CD4-positive, alpha-beta T cell treated with Interleukin-15 for 1 hour (primary cell): ENCODE measurements around the gene USP49.

ENCODE experiments used
- DNase-seq: peaks from one replicate; pipeline ENCODE4 v3.0.0-alpha.2; 2020

USP49 gene

DNA sequence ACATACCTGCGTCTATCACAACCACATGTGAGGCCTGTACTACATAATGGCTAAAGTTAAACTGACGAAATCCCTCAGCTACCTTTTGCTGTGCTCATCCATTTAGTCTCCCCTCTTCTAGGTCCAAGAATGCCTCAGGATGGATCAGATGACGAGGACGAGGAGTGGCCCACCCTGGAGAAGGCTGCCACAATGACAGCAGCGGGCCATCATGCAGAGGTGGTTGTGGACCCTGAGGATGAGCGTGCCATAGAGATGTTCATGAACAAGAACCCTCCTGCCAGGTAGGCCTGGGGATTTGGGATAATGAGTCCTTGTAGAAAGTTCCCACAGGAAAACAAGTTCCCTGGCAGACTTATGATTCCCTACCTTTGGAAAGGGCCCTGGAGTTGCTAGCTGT, 32.1 kb upstream of the USP49 start:
- DNase-seq, result no peak

GRCh38 chr6:41922154-41922553, 27.0 kb upstream of the USP49 start:
- DNase-seq, result no peak

- no peak for DNase-seq
Measured at GRCh38 chr6:41921712-41921998, 26.5 kb upstream of the USP49 start.

DNA sequence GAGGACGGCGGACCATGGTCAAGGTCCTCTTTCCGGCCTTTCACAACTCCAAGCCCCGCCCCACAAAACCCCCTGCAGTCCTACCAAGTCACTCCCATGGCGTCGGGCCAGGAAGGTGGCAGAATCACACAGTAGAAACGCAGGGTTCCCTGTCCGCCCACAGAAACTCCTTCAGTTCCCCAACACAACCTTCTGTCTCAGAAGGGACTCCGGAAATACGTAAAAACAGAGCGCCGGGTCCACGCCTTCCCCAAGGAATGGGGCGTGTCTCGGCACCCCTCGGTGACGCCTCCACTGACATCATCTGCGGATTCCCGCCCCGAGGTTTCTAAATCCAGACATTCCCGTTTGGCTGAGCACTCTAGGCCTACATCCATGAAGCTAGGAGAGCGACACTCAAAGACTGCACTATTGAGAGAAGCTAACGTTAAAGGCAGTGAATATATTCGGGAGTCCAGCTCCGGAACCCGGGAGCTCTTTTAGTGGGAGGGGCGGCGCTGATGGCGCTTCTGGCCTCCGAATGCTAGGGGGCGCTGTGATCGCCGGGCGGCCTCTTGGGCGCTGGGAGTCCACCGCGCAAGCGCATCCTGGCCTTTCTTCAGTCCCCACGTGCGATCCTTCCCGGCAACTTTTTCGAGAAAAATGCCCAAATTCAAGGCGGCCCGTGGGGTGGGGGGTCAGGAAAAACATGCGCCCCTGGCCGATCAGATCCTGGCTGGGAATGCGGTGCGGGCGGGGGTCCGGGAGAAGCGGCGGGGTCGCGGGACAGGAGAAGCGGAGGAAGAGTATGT, 25.9 kb upstream of the USP49 start, which contains the start of the genes BYSL and MED20:
Gene BYSL (plus strand): TSS at position 579 of the 791 bp plus-strand sequence. CDS start 64 bp downstream, at position 643.
Gene MED20 (minus strand): TSS at position 219 of the 791 bp plus-strand sequence. CDS start 121 bp downstream, at position 98.
- DNase-seq, result peak; percentile 92

- DNase-seq, result no peak
Measured at GRCh38 chr6:41917528-41917927, 22.4 kb upstream of the USP49 start.

DNA sequence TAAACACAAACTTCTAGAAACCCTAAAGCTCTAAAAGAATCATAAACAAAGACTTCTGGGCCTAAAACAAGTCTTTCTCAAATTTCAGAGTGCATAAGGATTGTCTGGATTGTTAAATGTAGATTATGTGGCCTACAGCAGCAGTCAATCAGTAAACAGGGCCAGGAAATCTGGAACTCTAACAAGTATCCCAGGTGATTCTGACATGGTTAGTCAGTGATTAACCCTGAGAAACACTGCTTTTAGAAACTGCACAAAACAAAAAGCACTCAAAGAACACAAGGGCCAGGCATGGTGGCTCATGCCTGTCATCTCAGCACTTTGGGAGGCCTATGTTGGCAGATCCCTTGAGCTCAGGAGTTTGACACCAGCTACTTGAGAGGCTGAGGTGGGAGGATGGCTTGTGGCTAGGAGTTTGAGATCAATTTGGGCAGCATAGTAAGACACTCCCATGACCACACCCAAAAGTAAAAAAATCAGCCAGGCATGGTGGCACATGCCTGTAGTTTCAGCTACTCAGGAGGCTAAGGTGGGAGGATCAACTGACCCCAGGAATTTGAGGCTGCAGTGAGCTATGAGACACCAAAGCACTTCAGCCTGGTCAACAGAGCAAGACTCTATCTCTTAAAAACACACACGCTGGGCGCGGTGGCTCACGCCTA, 19.8 kb upstream of the USP49 start:
- no peak for DNase-seq

- DNase-seq, result no peak
Measured at GRCh38 chr6:41914343-41914742, 19.2 kb upstream of the USP49 start.

DNA sequence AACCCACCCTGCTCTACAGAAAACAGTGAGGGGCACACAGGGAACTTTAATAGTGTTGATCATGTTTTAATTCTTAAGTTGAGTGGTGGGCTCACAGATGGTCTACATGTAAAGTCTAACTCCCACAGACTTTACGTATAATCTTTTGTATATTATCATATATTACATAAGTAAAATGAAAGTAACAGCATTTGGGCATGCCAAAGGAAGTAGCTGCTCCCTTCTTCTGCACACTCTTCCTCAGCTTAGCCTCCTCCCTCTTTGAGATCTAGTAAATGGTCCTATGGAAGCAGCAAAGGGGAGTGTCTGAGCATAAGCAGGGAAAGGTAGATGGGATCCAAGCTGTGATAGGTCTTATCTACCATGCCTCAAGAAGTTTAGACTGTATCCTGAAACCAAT, 14.6 kb upstream of the USP49 start:
- no peak for DNase-seq

DNA sequence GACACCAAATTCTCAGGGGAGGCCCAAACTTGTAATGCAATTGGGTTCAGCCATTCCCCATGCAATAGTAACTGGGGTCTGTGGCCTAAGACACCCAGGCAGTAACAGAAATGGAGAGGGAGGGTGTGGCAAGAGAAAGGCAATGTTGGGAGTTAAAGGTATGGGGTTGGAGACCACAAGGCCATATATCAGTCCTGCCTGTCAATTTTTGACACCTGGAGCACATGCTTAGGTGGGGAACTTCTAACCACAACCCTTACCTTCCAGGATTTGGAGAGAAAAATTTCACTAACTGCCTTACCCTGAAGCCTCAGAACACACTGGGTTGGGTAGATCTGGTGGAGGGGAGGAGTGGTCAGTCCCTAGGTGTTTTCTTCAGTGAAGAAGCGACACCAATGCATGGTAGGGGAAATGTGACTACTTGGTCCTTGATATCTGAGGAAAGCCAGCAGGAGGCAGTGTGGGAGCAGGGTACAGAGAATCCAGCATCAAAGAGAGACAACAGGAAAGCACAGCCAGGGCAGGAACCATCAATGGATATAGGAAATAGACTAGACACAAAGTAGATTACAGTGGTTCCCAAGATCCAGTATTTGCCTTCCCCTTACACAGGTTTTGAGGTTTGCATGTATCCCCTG, 6.8 kb upstream of the USP49 start:
- DNase-seq, result peak; percentile 68

DNA sequence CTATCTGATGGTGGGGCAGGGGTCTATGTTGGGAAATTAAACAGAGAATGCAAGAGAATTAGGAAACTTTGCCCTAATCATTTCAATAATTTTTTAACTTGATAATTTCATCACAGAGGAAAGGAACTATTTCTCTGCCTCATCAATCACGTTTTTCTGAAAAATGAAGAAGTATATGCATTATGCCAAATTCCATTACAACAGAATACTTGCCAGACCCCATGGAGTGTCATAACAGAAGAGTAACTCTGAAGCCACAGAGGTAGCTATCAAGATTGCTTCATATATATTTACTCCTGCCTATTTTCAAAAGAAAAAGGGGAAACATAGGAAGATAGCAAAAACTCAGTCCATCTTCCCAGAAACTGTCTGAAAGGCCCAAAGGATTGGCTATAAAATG, 5.7 kb upstream of the USP49 start:
- no peak for DNase-seq

DNA sequence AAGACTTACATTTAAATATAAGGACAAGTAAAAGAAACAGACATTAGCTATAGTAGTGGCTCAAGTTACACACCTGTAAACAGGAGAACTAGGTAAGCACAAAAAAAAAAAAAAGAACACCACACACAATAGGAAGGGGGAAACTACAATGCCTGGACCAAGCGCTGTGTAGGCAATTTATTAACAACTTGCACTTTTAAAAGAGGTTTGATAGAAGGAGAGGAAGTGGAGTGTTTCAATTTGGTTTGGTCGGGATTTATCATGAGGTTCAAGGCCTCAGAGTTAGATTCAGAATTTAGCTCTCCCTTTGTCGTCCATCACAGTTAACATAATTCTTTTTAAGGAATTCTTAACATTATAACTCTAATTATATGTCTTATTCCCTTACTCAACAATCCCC, 1.1 kb upstream of the USP49 start:
- DNase-seq, result no peak

DNA sequence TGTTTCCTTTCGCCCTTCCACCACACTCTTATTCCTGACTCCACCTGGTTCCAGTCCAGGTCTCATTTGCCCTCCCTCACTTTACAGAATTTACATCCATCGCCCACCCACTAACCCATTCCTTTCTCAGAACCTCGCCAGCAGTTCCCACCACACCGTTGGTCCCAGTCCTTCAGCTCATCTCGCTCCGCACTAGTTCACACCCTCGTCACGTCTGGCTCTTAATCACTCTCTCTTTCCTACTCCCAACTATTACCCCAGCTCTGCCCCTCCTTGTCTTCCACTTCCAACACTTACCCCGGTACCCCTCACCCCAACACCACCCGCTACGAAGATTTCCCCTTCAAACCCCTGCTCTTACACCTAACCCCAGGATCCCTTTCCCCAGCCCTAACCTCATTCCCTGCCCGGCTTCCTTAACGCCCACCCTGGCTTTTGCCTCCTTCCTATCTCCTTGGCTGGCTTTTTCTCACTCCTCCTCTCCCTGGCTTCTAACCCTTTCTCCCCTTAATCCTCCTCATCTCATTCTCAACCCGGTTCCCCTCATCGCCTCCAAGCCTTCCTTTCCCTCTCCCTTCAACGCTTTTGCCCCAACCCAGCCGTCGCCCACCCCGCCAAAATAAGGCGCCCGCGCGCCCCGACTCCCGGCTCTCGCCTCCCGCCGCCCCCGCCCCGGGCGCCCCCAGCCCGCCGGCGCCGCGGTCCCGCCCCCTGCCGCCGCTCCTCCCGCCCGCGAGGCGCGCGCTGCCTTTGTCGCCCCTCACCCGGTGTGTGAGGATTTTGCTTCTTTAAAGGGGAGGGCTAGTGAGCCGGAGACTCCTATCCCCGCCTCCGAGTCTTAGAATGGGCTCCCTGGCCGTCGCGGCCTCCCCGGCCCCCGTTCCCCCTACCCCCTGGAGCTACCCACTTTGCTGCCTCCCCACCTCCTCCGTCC, 542 bp downstream of the USP49 start:
- DNase-seq, result no peak

DNA sequence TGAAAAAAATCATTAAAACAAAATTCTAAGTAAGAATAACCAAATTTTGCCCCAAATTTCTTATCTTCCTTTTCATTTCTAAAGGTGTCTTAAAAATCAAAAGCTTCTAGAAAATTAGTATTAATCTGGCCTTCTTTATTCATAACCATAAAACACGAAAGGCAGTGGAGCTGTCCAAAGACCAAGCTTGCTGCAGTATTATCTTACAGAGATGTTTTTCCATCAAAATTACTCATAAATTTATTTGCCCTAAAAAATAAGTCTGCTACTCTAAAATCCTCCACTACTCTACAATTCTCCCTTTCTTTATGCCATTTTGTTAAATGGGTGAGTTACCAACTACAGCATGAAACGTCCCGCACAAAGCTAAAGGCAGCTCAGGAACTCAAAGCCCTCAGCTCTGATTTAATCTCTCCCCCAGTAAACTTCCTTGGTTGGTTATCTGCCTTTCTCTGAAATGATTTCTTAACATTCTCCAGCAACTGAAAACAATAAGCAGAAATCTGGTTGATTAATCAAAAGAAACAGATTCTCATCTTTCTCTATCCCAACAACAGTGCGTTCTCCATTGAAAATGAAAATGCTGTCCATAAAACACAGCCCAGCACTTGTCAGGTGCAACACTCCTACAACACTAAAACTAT, 2.1 kb downstream of the USP49 start:
- DNase-seq, result no peak

DNA sequence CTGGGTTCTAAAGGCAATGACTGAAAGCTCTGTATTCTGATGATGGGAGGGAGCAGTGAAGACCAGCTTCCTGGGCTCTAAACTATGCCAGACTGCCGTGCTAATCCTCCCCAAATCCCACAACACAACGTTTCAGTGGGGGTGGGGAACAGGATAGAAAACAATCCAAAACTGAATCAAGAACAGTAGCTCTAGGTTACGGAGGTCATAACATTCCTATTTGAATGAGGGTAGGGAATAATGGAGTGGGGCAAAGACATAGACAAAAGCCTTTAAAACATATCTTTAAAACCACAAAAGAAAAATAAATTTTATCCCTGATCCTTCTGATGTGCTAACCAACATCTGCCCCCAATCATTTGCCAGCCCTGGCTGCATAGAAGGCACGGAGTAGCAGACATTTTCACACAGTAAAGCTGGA, 7.8 kb downstream of the USP49 start:
- no peak for DNase-seq

DNA sequence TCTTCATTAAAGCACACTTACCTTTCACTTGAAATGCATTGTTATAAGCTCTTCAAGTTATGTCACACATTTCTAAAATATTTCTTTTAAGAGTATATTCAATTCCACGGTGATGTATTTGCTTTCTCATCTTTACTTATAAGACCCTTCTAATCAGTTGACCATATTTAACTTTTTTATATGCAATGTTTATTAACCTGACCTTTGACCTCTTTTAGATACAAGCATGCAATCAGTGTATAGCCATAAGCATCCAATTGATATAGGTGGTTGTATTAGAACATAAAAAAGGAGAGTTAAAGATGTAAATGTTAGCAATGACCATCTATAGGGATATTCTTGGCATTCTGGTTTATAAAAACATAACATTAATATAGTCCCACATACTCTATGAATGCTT, 9.2 kb downstream of the USP49 start:
- no peak for DNase-seq

- DNase-seq, result no peak
Measured at GRCh38 chr6:41884957-41885356, 10.2 kb downstream of the USP49 start.

- no peak for DNase-seq
Measured at GRCh38 chr6:41881506-41881905, 13.7 kb downstream of the USP49 start.

DNA sequence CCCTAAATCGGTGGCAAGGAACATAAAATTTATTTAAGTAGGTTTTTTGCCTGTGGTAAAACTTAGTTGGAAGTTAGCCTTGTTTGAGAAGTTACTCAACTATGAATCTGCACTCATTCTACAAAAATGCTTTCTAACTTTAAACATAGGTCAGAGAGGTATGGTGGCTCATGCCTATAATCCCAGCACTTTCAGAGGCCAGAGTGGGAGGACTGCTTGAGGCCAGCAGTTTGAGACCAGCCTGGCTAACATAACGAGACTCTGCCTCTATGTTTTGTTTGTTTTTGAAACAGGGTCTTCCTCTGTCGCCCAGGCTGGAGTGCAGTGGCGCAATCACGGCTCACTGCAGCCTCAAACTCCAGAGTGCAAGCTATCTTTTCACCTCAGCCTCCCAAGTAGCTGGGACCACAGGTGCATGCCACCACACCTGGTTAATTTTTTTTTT, 16.2 kb downstream of the USP49 start:
- DNase-seq, result no peak

DNA sequence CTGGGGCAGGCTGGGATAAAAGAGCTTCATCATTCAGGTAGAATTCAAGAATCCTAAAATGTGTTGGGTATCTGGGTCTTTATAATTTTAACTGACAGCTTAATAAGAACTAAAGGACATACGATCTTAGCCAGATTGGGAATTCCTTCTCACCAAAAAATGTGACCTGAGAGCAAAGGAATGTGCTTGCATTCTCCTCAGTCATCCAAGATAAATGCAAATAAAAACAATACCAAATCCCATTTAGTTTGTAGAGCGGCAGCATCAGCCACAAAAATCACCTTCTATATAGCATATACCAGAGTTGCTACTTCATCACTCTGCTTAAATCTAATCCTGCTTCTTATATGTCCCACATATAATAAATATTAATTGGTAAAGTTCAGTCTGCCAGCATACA, 16.9 kb downstream of the USP49 start:
- DNase-seq, result no peak

DNA sequence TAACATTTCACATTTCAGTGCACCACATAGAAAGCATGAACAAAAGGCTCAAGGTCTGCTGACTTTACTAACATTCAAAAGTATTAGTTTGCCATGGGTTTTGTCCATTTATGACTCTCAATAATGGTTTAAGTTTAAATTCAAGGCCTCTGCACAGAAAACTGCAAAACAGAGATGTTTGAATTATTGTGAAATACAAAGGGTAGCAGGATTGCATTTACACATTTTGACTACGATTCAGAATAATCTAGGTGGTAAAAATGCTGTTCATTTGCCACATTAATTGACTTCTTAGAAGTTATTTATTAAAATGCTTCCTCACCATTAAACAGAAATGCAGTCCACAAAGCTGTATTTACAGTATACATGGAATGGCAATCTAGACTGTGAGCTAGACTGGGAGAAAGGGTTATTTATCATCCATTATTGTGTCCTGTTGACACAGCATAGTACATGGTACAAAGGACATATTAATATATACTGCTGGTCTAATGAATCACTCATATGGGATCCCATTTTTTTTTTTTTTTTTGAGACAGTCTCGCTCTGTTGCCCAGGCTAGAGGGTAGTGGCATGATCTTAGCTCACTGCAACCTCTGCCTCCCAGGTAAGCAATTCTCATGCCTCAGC, 18.0 kb downstream of the USP49 start:
- DNase-seq, result no peak

DNA sequence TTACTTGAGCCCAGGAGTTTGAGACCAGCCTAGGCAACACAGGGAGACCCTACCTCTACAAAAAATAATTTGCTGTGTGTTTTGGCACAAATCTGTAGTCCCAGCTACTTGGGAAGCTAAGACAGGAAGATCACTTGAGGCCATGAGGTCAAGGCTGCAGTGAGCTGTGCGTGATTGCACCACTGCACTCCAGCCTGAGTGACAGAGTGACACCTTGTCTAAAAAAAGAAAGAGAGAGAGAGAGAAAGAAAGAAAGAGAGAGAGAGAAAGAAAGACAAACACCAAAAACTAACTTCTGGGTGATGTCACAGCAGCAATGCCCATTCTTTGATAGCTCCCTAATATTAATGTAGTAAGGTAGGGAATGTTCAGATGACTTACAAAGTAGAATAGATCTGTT, 20.4 kb downstream of the USP49 start:
- no peak for DNase-seq

- no peak for DNase-seq
Measured at GRCh38 chr6:41872147-41872546, 23.0 kb downstream of the USP49 start.
